MCF 10A (cell line): ENCODE measurements around the gene TMEM9. TPM values are rescaled to one million over a fixed set of nuclear protein-coding genes. Genes with fewer than 3 reads are reported as not detected.

ENCODE experiments used
- BruUV-seq: library from RNA; stranded (reverse); fragments of 400-500 nt; replicated peaks from 2 replicates; lab custom pipeline; 2021; lab: Mats Ljungman, UMichigan
- CTCF ChIA-PET: fragments of 300-600 bp; sonication (Branson Sonifier 250); formaldehyde crosslinking; extraction: SDS; loops from one replicate; lab custom pipeline; 2021; ENCODE audit warnings: antibody characterized with exemption, inconsistent platforms; lab: Yijun Ruan, JAX
- POLR2A ChIA-PET: fragments of 300-600, 350-650 bp; sonication (Branson Sonifier 250); formaldehyde crosslinking; extraction: SDS; loops from one replicate; lab custom pipeline; 2020; ENCODE audit warnings: antibody characterized with exemption, inconsistent platforms; lab: Yijun Ruan, JAX
- DNase-seq: peaks from one replicate; pipeline ENCODE4 v3.0.0-alpha.2; 2018; ENCODE audit not compliant: unreplicated experiment
- H3K27ac Mint-ChIP-seq: one replicate; pipeline ENCODE4 v1.8.0; 2022; ENCODE audit warnings: mild to moderate bottlenecking, low read depth, mixed read lengths; ENCODE audit not compliant: unreplicated experiment
- H3K27me3 Mint-ChIP-seq: one replicate; pipeline ENCODE4 v1.8.0; 2022; ENCODE audit warnings: mixed read lengths; ENCODE audit not compliant: insufficient read depth, unreplicated experiment
- H3K36me3 Mint-ChIP-seq: one replicate; pipeline ENCODE4 v1.8.0; 2022; ENCODE audit warnings: mild to moderate bottlenecking, moderate library complexity, mixed read lengths; ENCODE audit not compliant: insufficient read depth, unreplicated experiment
- H3K4me1 Mint-ChIP-seq: one replicate; pipeline ENCODE4 v1.8.0; 2022; ENCODE audit warnings: mixed read lengths; ENCODE audit not compliant: insufficient read depth, unreplicated experiment
- H3K4me3 Mint-ChIP-seq: one replicate; pipeline ENCODE4 v1.8.0; 2022; ENCODE audit warnings: mild to moderate bottlenecking, moderate library complexity, mixed read lengths; ENCODE audit not compliant: unreplicated experiment
- H3K9me3 Mint-ChIP-seq: one replicate; pipeline ENCODE4 v1.8.0; 2022; ENCODE audit warnings: mixed read lengths; ENCODE audit not compliant: unreplicated experiment
- intact Hi-C: fragments of 100-400 bp; cut with micrococcal nuclease; formaldehyde crosslinking; loops from 2 replicates; pipeline ENCODE4 v1.14.1; 2022
- total RNA-seq: library from RNA; stranded (reverse); gene quantifications from 2 replicates; pipeline ENCODE4 v1.2.3, GENCODE V29; 2022
- TF ChIP-seq, protein P1 (sequence below): fragments of 200-600 bp; IDR thresholded peaks from one replicate; pipeline ENCODE4 v1.8.0; 2022; ENCODE audit warnings: antibody characterized with exemption, mild to moderate bottlenecking; ENCODE audit not compliant: unreplicated experiment

TMEM9 gene
- total RNA-seq, 1 experiment from 2014 or later, result 67.2 TPM

DNA sequence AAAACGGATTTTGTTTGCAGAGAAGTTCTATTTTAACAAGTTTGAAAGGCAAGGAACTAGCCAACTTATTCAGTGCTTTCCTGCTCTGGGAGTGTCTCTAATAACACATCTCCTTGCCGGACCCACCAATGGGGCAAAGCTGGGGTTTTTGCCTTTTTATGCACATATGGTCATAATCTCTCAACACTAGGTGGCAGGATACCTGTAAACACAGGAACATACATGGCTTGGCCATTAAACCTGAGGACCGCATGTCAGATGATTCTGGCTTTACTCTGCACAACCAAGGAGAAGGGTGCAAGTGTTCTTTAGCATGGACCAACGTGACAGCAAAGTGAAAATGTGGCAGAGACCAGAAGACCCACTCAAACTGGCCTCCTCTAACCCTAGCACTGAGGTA is 4.9 kb downstream of the TMEM9 start:
- DNase-seq, result peak; percentile 80

GRCh38 chr1:201147396-201148015 is 6.8 kb downstream of the TMEM9 start:
- BruUV-seq, result no TSS peak

More for the DNA sequence above, 4.9 kb downstream of the TMEM9 start:
- intact Hi-C loops, result loop anchor here (1.0 kb wide), 4 partner anchors 21 to 212 kb away; no protein-coding TSS in a partner anchor
- TF ChIP-seq, protein P1, sequence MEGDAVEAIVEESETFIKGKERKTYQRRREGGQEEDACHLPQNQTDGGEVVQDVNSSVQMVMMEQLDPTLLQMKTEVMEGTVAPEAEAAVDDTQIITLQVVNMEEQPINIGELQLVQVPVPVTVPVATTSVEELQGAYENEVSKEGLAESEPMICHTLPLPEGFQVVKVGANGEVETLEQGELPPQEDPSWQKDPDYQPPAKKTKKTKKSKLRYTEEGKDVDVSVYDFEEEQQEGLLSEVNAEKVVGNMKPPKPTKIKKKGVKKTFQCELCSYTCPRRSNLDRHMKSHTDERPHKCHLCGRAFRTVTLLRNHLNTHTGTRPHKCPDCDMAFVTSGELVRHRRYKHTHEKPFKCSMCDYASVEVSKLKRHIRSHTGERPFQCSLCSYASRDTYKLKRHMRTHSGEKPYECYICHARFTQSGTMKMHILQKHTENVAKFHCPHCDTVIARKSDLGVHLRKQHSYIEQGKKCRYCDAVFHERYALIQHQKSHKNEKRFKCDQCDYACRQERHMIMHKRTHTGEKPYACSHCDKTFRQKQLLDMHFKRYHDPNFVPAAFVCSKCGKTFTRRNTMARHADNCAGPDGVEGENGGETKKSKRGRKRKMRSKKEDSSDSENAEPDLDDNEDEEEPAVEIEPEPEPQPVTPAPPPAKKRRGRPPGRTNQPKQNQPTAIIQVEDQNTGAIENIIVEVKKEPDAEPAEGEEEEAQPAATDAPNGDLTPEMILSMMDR, result peak; percentile 78
- no peak overlapping the region for H3K27ac Mint-ChIP-seq
- POLR2A ChIA-PET, result interaction anchor here (1.5 kb wide), 1 partner anchor 77 kb away, joined by 3 read pairs; no protein-coding TSS in a partner anchor
- H3K36me3 Mint-ChIP-seq, result peaks cover 47% of the 10 kb centered on the region
- no peaks in the 10 kb centered on the region for H3K9me3 Mint-ChIP-seq
- BruUV-seq, result no TSS peak
- no peak overlapping the region for H3K4me3 Mint-ChIP-seq
- H3K27me3 Mint-ChIP-seq, result no peaks in the 10 kb centered on the region
- H3K4me1 Mint-ChIP-seq, result peaks cover 5% of the 10 kb centered on the region
- CTCF ChIA-PET, result interaction anchor here (0.5 to 8.1 kb wide), 30 partner anchors 8 to 560 kb away, joined by 3 to 109 read pairs (median 4); no protein-coding TSS in a partner anchor

GRCh38 chr1:201146626-201147390 is 7.5 kb downstream of the TMEM9 start:
- H3K27ac Mint-ChIP-seq, result no peak overlapping the region
- no peak for DNase-seq
- CTCF ChIA-PET, result interaction anchor here (0.6 to 8.1 kb wide), 20 partner anchors 11 to 640 kb away, joined by 3 to 90 read pairs (median 6); partner anchors contain the start of gene IGFN1
- H3K27me3 Mint-ChIP-seq, result no peaks in the 10 kb centered on the region
- no peak overlapping the region for H3K4me3 Mint-ChIP-seq
- intact Hi-C loops, result no loop called here
- no peaks in the 10 kb centered on the region for H3K4me1 Mint-ChIP-seq
- no peaks in the 10 kb centered on the region for H3K9me3 Mint-ChIP-seq
- H3K36me3 Mint-ChIP-seq, result peaks cover 48% of the 10 kb centered on the region
- BruUV-seq, result no TSS peak
- TF ChIP-seq, protein P1, result no peak
- POLR2A ChIA-PET, result interaction anchor here (1.0 to 1.2 kb wide), 2 partner anchors 10 to 38 kb away, joined by 3 to 4 read pairs; no protein-coding TSS in a partner anchor

More at GRCh38 chr1:201147396-201148015, 6.8 kb downstream of the TMEM9 start:
- Mint-ChIP-seq H3K4me1 (no peaks in the 10 kb centered on the region), H3K27me3 (no peaks in the 10 kb centered on the region), H3K27ac (no peak overlapping the region), H3K36me3 (peaks cover 47% of the 10 kb centered on the region), H3K4me3 (no peak overlapping the region), H3K9me3 (no peaks in the 10 kb centered on the region)
- ChIA-PET CTCF (interaction anchor here (0.6 to 8.1 kb wide), 17 partner anchors 11 to 261 kb away, joined by 3 to 90 read pairs (median 6); partner anchors contain the start of gene IGFN1), POLR2A (interaction anchor here (1.0 kb wide), 1 partner anchor 37 kb away, joined by 3 read pairs; no protein-coding TSS in a partner anchor)
- TF ChIP-seq, protein P1, result no peak
- intact Hi-C loops, result no loop called here
- DNase-seq, result no peak
